HUES64 (cell line): ENCODE data around the gene EIF3I. TPM values are rescaled to one million over a fixed set of nuclear protein-coding genes. Genes with fewer than 3 reads are reported as not detected.

Source experiments
- H3K27ac ChIP-seq: 2 replicates; pipeline ENCODE4 v1.7.0; 2013; ENCODE audit warnings: low read depth, low read length, inconsistent platforms
- H3K27me3 ChIP-seq: 2 replicates; pipeline ENCODE4 v1.6.1; 2013; ENCODE audit warnings: mild to moderate bottlenecking, low read length; ENCODE audit not compliant: insufficient read depth
- H3K36me3 ChIP-seq: 2 replicates; pipeline ENCODE4 v1.6.1; 2013; ENCODE audit warnings: mild to moderate bottlenecking, low read length; ENCODE audit not compliant: insufficient read depth
- H3K4me1 ChIP-seq: 2 replicates; pipeline ENCODE4 v1.6.1; 2013; ENCODE audit warnings: mild to moderate bottlenecking, low read length, moderate library complexity; ENCODE audit not compliant: insufficient read depth
- H3K4me3 ChIP-seq: 2 replicates; pipeline ENCODE4 v1.5.1; 2013; ENCODE audit warnings: mild to moderate bottlenecking, low read length, moderate library complexity
- H3K9ac ChIP-seq: 2 replicates; pipeline ENCODE4 v1.6.1; 2013; ENCODE audit warnings: mild to moderate bottlenecking, low read depth, low read length
- H3K9me3 ChIP-seq: 2 replicates; pipeline ENCODE4 v1.6.1; 2013; ENCODE audit warnings: low read depth, low read length; ENCODE audit not compliant: insufficient read depth
- WGBS: fragments of 150-250, 120-280 bp; methylation state at CpG from one replicate; pipeline ENCODE4 v1.1.7; 2013; ENCODE audit warnings: missing lambda C conversion rate; 5-methylcytosine and 5-hydroxymethylcytosine counted together
- polyA plus RNA-seq, 2 experiments: library from polyadenylated mRNA; stranded (reverse); fragments of 50-300 nt; gene quantifications; one replicate each; pipeline ENCODE4 v1.2.3, GENCODE V29; 2013

EIF3I gene
- 219 TPM for polyA plus RNA-seq (2013, experiment 1 of 2)
- polyA plus RNA-seq (2013, experiment 2 of 2): 220 TPM

DNA sequence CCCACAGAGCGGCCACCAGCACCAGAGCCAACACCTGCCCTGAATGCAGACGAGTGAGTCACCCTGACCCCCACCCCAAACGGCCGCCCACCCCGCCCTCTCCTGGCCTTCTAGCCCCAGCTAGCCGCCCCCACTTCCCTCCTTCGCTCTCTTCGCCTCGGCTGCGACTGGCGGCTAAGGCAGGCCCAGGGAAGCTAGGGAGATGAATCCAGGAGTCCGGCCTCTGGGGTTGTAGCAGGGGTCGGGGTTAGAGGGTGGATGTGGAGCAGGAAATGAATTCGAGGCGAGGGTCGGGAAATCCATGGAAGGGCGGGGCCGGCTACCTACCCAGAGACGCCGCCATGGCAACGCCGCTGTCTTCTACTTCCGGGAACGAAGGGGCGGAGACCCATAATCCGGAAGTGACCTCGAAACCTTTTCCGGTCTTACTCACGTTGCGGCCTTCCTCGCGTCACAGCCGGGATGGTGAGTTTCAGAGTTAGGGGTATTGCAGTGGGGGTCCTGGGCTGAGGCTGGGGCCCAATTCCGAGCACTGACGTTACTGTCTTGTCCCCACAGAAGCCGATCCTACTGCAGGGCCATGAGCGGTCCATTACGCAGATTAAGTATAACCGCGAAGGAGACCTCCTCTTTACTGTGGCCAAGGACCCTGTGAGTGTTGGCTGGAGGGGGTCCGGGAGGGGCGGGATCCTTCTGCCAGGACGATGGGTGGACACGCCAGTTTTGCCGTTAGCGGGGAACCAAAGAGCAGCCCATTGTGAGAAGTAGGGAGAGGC is at the start of gene EIF3I, which contains the start of gene TMEM234:
Gene EIF3I (plus strand): TSS at position 428 of the 776 bp plus-strand sequence. CDS start 35 bp downstream, at position 463.
Gene TMEM234 (minus strand): TSS at position 374 of the 776 bp plus-strand sequence. CDS start 31 bp downstream, at position 343.
- whole genome bisulfite sequencing: under 1% methylated on average over 46 of the region's 46 CpGs
- Histone ChIP-seq H3K27me3 (no peaks in the 10 kb centered on the region), H3K36me3 (peaks cover 37% of the 10 kb centered on the region), H3K9ac (peak within 1 kb of the TSS; percentile 90), H3K27ac (peak within 1 kb of the TSS; percentile 80), H3K4me1 (peaks cover 10% of the 10 kb centered on the region; the same call in 1 of the 2 replicates), H3K9me3 (no peaks in the 10 kb centered on the region), H3K4me3 (peak within 1 kb of the TSS; percentile 97)

- Histone ChIP-seq H3K9me3 (no peaks in the 10 kb centered on the region), H3K9ac (no peak overlapping the region), H3K36me3 (peaks cover 74% of the 10 kb centered on the region), H3K4me1 (peaks cover 2% of the 10 kb centered on the region; the same call in 1 of the 2 replicates), H3K4me3 (no peak overlapping the region), H3K27ac (no peak overlapping the region), H3K27me3 (no peaks in the 10 kb centered on the region)
- 89% methylated on average over 1 of the region's 1 CpG for WGBS
Observed at GRCh38 chr1:32172621-32173245, 49.5 kb upstream of the EIF3I start.

DNA sequence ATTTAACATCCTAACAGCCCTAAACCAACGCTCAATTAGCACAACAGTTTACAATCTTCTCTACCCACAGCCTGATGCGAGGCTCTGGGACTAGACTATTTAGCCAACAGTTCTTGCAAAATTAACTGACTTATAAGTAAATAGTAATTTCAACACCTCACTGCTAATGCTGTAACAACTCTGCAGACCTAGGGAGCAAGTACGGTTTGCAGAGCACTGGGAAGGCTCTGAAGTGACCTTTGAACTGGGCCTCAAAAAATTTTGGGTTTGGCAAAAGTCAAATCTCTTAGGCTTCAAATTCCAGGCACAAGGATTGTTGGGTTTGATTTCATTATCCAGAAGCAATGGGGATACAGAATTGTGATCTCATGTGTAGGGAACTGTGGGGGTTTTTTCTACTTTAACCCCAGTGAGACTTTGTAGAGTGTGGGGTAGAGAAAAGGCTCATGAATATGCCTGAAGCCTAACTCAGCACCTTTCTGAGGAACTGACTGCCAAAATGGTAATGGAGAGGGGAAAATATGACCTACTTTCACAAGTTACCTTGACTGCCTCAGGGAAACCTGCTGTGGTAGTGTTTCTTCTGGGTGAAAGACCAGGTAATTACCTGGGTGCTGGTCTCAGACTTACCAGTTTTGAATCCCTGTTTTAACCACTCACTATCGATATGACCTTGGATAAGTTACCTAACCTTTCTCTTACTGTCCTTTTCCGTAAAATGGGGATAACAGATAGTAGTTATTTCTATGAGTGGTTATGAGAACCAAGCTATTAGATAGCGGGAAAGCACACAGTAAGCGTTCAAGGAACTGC is 43.6 kb upstream of the EIF3I start:
- Histone ChIP-seq H3K9ac (peak overlapping the region; percentile 90), H3K4me3 (peak overlapping the region; percentile 85), H3K27me3 (no peaks in the 10 kb centered on the region), H3K4me1 (peaks cover 25% of the 10 kb centered on the region), H3K27ac (peak overlapping the region; percentile 91), H3K36me3 (peaks cover 43% of the 10 kb centered on the region), H3K9me3 (no peaks in the 10 kb centered on the region)
- 79% methylated on average over 7 of the region's 7 CpGs for WGBS

- 35% methylated on average over 7 of the region's 7 CpGs for WGBS
- H3K27me3 ChIP-seq: no peaks in the 10 kb centered on the region
- H3K9ac ChIP-seq: peak overlapping the region; percentile 90
- peak overlapping the region; percentile 85 for H3K4me3 ChIP-seq
- H3K27ac ChIP-seq: peak overlapping the region; percentile 91
- H3K36me3 ChIP-seq: peaks cover 43% of the 10 kb centered on the region
- H3K9me3 ChIP-seq: no peaks in the 10 kb centered on the region
- H3K4me1 ChIP-seq: peaks cover 25% of the 10 kb centered on the region
Observed at GRCh38 chr1:32179193-32179442, 43.1 kb upstream of the EIF3I start.

DNA sequence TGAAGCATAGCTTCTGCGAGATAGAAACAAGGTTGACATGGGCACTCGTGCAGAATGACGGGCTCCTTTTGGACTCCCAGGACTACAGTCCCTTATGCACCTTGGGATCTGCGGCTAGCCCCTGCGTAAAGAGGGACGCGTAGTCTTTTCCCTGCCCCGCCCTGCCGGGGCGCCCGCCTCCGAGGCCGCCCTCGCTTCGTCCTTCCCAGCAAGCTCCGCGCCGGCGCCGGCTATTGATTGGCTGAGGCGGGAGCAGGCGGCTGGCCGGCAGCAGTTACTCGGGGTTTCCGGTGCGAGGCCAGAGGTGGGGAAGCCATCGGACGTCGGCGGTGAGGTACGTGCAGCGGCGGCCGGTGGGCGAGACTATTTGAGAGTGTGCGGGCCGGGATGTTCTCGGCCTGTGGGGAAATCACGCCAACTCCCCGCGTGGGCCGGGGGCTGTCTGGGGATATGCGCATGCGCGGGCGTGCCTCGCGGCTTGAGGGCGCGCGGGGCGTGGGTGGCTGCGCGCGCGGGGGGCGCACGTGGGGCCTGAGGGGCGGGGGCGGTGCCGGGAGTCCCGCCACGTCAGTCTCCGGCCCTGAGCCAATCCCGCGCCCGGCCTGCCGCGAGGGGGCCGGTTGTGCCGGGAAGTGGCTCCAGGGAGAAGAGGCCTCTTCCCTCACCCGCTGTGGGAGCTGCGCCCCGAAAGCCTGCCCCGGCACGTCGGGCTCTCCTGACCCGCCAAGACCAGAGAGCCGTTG is 42.6 kb upstream of the EIF3I start, which contains the start of gene TXLNA:
Gene TXLNA (plus strand): TSS at position 233 of the 743 bp plus-strand sequence. CDS start 671 bp downstream, outside the sequence.
- WGBS: under 1% methylated on average over 79 of the region's 79 CpGs
- peak within 1 kb of the TSS; percentile 90 for H3K9ac ChIP-seq
- H3K4me1 ChIP-seq: peaks cover 25% of the 10 kb centered on the region
- peak within 1 kb of the TSS; percentile 85 for H3K4me3 ChIP-seq
- H3K9me3 ChIP-seq: no peaks in the 10 kb centered on the region
- no peaks in the 10 kb centered on the region for H3K27me3 ChIP-seq
- H3K27ac ChIP-seq: peak within 1 kb of the TSS; percentile 91
- H3K36me3 ChIP-seq: peaks cover 44% of the 10 kb centered on the region

GRCh38 chr1:32180186-32181060 is 41.8 kb upstream of the EIF3I start:
- H3K9me3 ChIP-seq: no peaks in the 10 kb centered on the region
- peak overlapping the region; percentile 85 for H3K4me3 ChIP-seq
- H3K9ac ChIP-seq: peak overlapping the region; percentile 90
- WGBS: 19% methylated on average over 36 of the region's 36 CpGs
- H3K27me3 ChIP-seq: no peaks in the 10 kb centered on the region
- H3K27ac ChIP-seq: peak overlapping the region; percentile 91
- H3K36me3 ChIP-seq: peaks cover 45% of the 10 kb centered on the region
- H3K4me1 ChIP-seq: peaks cover 25% of the 10 kb centered on the region

- H3K9ac ChIP-seq: 0 out of 2 replicates have a peak overlapping the region, but pooled peaks have one; percentile 90
- WGBS: 96% methylated on average over 9 of the region's 9 CpGs
- no peak overlapping the region for H3K27ac ChIP-seq
- H3K4me3 ChIP-seq: peak overlapping the region; percentile 85
- H3K36me3 ChIP-seq: peaks cover 49% of the 10 kb centered on the region
- peaks cover 25% of the 10 kb centered on the region for H3K4me1 ChIP-seq
- no peaks in the 10 kb centered on the region for H3K27me3 ChIP-seq
- no peaks in the 10 kb centered on the region for H3K9me3 ChIP-seq
Observed at GRCh38 chr1:32181065-32181464, 41.1 kb upstream of the EIF3I start.

DNA sequence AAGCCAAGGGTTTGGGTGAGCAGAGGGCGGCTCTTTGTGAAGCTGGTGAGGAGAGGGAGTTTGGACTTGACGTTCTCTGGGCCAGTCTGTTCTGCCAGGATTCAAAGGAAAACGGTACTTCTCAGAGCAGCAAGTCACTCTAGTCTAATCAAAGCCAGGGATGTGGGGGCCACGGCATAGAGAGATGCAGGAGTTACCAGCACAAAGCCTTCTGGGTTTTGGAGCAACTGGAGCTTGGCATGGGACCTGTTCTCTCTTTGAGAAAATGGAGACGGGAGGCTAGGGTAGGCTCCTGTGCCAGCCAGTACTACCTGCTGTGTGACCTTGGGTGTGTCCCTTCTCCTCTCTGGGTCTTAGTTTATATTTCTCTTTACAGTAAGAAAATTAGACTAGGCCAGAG is 40.6 kb upstream of the EIF3I start:
- Histone ChIP-seq H3K4me1 (peaks cover 25% of the 10 kb centered on the region), H3K27ac (no peak overlapping the region; the same call in 1 of the 2 replicates)
- WGBS: 98% methylated on average over 5 of the region's 5 CpGs

GRCh38 chr1:32182060-32182459 is 40.1 kb upstream of the EIF3I start:
- H3K9ac ChIP-seq: no peak overlapping the region
- no peaks in the 10 kb centered on the region for H3K27me3 ChIP-seq
- H3K36me3 ChIP-seq: peaks cover 55% of the 10 kb centered on the region
- peaks cover 25% of the 10 kb centered on the region for H3K4me1 ChIP-seq
- no peak overlapping the region for H3K27ac ChIP-seq
- no peaks in the 10 kb centered on the region for H3K9me3 ChIP-seq
- WGBS: 96% methylated on average over 6 of the region's 6 CpGs
- no peak overlapping the region for H3K4me3 ChIP-seq

More for the DNA sequence above, 40.6 kb upstream of the EIF3I start:
- Histone ChIP-seq H3K9me3 (no peaks in the 10 kb centered on the region), H3K27me3 (no peaks in the 10 kb centered on the region), H3K4me3 (peak overlapping the region; percentile 85; the same call in 1 of the 2 replicates), H3K36me3 (peaks cover 52% of the 10 kb centered on the region), H3K9ac (no peak overlapping the region)

DNA sequence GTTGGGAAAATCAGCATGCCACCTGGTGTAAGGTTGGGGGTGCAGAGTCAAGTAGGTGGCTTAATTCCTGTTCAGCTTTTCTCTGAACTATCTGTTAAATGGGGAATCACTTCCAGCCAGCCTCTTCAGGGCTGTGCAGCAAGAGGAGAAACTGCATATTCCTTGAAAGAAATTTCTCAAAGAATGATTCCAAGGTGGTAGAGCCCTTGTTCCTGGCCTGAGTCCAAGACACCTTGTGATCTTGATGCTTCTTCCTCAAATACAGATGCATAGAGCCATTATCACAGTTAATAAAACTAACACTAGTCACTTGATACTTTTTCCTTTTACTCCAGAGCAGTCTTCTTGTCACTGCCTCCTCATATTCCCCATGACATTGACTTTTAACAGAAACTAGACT is 37.6 kb upstream of the EIF3I start:
- no peak overlapping the region for H3K27ac ChIP-seq
- H3K27me3 ChIP-seq: no peaks in the 10 kb centered on the region
- H3K4me3 ChIP-seq: no peak overlapping the region
- H3K4me1 ChIP-seq: peaks cover 8% of the 10 kb centered on the region
- no peak overlapping the region for H3K9ac ChIP-seq
- H3K36me3 ChIP-seq: peaks cover 81% of the 10 kb centered on the region
- H3K9me3 ChIP-seq: no peaks in the 10 kb centered on the region
